Measurements from ENCODE around the gene YPEL1.

GRCh38 chr22:21660904-21661303, 74.7 kb downstream of the YPEL1 start:
- TF ChIP-seq CTCF (conservative IDR thresholded peaks at IDR 0.05; ENCODE audit: low read depth, low read length) (no peak), EZH2 (IDR thresholded peaks at IDR 0.05; ENCODE audit: borderline replicate concordance, low read depth, low read length, poor library complexity, severe bottlenecking) (no peak)

Data from A673 (cell line).